LoVo (cell line): ENCODE data around the gene TBC1D32.
"Not testable (repeated sequence)": the region's sequence is repeated elsewhere in the genome, so short reads cannot be mapped to it uniquely, and the experiment has no call there.

Source experiments
- DNase-seq: peaks from one replicate; pipeline ENCODE4 v3.0.0-alpha.2; 2016; ENCODE audit warnings: low spot score

The TBC1D32 gene

GRCh38 chr6:121223930-121224329 is 110.3 kb downstream of the TBC1D32 start:
- no peak for DNase-seq

- no peak for DNase-seq
Measured at GRCh38 chr6:121223212-121223611, 111.1 kb downstream of the TBC1D32 start.

- no peak for DNase-seq
Measured at GRCh38 chr6:121222656-121223055, 111.6 kb downstream of the TBC1D32 start.

- DNase-seq = no peak
Measured at GRCh38 chr6:121216928-121217327, 117.4 kb downstream of the TBC1D32 start.

- DNase-seq = not testable (repeated sequence)
Measured at GRCh38 chr6:121213341-121213740, 120.9 kb downstream of the TBC1D32 start.

- DNase-seq = no peak
Measured at GRCh38 chr6:121210943-121211342, 123.3 kb downstream of the TBC1D32 start.

GRCh38 chr6:121205569-121205968 is 128.7 kb downstream of the TBC1D32 start:
- no peak for DNase-seq

- DNase-seq = no peak
Measured at GRCh38 chr6:121201105-121201504, 133.2 kb downstream of the TBC1D32 start.

GRCh38 chr6:121196042-121196441 is 138.2 kb downstream of the TBC1D32 start:
- DNase-seq = not testable (repeated sequence)

GRCh38 chr6:121190122-121190521 is 144.2 kb downstream of the TBC1D32 start:
- DNase-seq = no peak

GRCh38 chr6:121188356-121188755 is 145.9 kb downstream of the TBC1D32 start:
- DNase-seq = no peak

GRCh38 chr6:121187833-121188200 is 146.5 kb downstream of the TBC1D32 start:
- no peak for DNase-seq

GRCh38 chr6:121187200-121187832 is 147.0 kb downstream of the TBC1D32 start:
- no peak for DNase-seq

- no peak for DNase-seq
Measured at GRCh38 chr6:121183742-121184141, 150.5 kb downstream of the TBC1D32 start.

GRCh38 chr6:121175827-121176226 is 158.5 kb downstream of the TBC1D32 start:
- DNase-seq = no peak

- not testable (repeated sequence) for DNase-seq
Measured at GRCh38 chr6:121172451-121172850, 161.8 kb downstream of the TBC1D32 start.

- no peak for DNase-seq
Measured at GRCh38 chr6:121171879-121172278, 162.4 kb downstream of the TBC1D32 start.

GRCh38 chr6:121161886-121162285 is 172.4 kb downstream of the TBC1D32 start:
- no peak for DNase-seq

GRCh38 chr6:121160276-121160675 is 174.0 kb downstream of the TBC1D32 start:
- no peak for DNase-seq

- DNase-seq = no peak
Measured at GRCh38 chr6:121158891-121159290, 175.4 kb downstream of the TBC1D32 start.

GRCh38 chr6:121158438-121158837 is 175.8 kb downstream of the TBC1D32 start:
- no peak for DNase-seq

- DNase-seq = no peak
Measured at GRCh38 chr6:121157906-121158305, 176.4 kb downstream of the TBC1D32 start.

GRCh38 chr6:121143476-121143875 is 190.8 kb downstream of the TBC1D32 start:
- DNase-seq = no peak

- no peak for DNase-seq
Measured at GRCh38 chr6:121142093-121142492, 192.2 kb downstream of the TBC1D32 start.
